Stimulated activated naive CD8-positive, alpha-beta T cell treated with anti-CD3 and anti-CD28 coated beads, Interleukin-15, Interleukin-2, amounts not matched to agents 100 ng/mL and 50 ng/mL, for 24 hours (primary cell): ENCODE results near the gene PCDHA3.
"Not testable (repeated sequence)": the region's sequence is repeated elsewhere in the genome, so short reads cannot be mapped to it uniquely, and the experiment has no call there.

ENCODE experiments used
- H3K27ac Mint-ChIP-seq: one replicate; pipeline ENCODE4 v1.8.0; 2021; ENCODE audit warnings: mild to moderate bottlenecking, mixed read lengths
- H3K27me3 Mint-ChIP-seq: one replicate; pipeline ENCODE4 v1.8.0; 2021; ENCODE audit warnings: mixed read lengths
- H3K36me3 Mint-ChIP-seq: one replicate; pipeline ENCODE4 v1.8.0; 2021; ENCODE audit warnings: low read depth, mixed read lengths
- H3K4me1 Mint-ChIP-seq: one replicate; pipeline ENCODE4 v1.8.0; 2021; ENCODE audit warnings: low read depth, mixed read lengths
- H3K4me3 Mint-ChIP-seq: one replicate; pipeline ENCODE4 v1.8.0; 2021; ENCODE audit warnings: mild to moderate bottlenecking, mixed read lengths
- H3K9me3 Mint-ChIP-seq: one replicate; pipeline ENCODE4 v1.8.0; 2021; ENCODE audit warnings: mixed read lengths

The PCDHA3 gene

GRCh38 chr5:140802381-140802780 is 1.5 kb downstream of the PCDHA3 start:
- H3K4me1 Mint-ChIP-seq, H3K4me3 Mint-ChIP-seq, H3K27ac Mint-ChIP-seq: not testable (repeated sequence)
- Mint-ChIP-seq H3K36me3 (peaks cover 20% of the 10 kb centered on the region), H3K9me3 (peaks cover 36% of the 10 kb centered on the region), H3K27me3 (peaks cover 58% of the 10 kb centered on the region)

DNA sequence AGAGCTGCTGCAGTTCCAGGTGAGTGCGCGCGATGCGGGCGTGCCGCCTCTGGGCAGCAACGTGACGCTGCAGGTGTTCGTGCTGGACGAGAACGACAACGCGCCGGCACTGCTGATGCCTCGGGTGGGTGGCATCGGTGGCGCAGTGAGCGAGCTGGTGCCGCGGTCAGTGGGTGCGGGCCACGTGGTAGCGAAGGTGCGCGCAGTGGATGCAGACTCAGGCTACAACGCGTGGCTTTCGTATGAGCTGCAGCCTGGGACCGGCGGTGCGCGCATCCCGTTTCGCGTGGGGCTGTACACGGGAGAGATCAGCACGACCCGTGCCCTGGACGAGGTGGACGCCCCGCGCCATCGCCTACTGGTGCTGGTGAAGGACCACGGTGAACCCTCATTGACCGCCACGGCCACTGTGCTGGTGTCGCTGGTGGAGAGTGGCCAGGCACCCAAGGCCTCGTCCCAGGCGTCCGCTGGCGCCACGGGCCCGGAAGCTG is 2.0 kb downstream of the PCDHA3 start:
- H3K27me3 Mint-ChIP-seq = peaks cover 62% of the 10 kb centered on the region
- H3K27ac Mint-ChIP-seq = no peak overlapping the region
- peaks cover 20% of the 10 kb centered on the region for H3K36me3 Mint-ChIP-seq
- no peaks in the 10 kb centered on the region for H3K4me1 Mint-ChIP-seq
- peaks cover 40% of the 10 kb centered on the region for H3K9me3 Mint-ChIP-seq
- no peak overlapping the region for H3K4me3 Mint-ChIP-seq

DNA sequence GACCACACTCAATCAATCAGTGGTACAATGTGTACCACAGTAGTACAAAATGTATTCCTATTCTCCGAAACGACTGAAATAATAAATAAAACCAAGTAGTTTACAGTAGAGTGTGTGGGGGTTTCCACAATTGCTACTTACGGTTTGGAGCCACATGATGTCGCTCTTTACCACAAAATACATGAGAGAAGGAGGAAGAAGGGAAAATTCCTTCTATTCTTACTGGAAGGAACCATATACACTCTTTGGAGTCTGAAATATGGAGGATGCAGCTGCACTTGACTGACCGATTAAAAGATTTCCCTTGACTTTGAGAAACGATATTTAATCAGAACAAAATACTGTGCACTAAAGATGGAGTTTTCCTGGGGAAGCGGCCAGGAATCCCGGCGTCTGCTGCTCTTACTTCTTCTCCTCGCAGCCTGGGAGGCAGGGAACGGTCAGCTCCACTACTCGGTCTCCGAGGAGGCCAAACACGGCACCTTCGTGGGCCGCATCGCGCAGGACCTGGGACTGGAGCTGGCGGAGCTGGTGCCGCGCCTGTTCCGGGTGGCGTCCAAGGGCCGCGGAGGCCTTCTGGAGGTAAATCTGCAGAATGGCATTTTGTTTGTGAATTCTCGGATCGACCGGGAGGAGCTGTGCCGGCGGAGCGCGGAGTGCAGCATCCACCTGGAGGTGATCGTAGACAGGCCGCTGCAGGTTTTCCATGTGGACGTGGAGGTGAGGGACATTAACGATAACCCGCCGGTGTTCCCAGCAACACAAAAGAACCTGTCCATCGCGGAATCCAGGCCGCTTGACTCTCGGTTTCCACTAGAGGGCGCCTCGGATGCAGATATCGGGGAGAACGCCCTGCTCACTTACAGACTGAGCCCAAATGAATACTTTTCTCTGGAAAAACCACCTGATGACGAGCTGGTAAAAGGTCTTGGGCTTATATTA is 6.2 kb downstream of the PCDHA3 start, which contains the start of gene PCDHA4:
PCDHA4 (plus strand) TSS at position 235 of the 942 bp plus-strand sequence.
- Mint-ChIP-seq H3K4me3 (no peak within 1 kb of the TSS), H3K27ac (no peak within 1 kb of the TSS), H3K36me3 (peaks cover 5% of the 10 kb centered on the region), H3K4me1 (no peaks in the 10 kb centered on the region), H3K27me3 (peaks cover 37% of the 10 kb centered on the region), H3K9me3 (peaks cover 28% of the 10 kb centered on the region)

- H3K9me3 Mint-ChIP-seq = peaks cover 32% of the 10 kb centered on the region
- not testable (repeated sequence) for H3K36me3 Mint-ChIP-seq, H3K4me3 Mint-ChIP-seq, H3K4me1 Mint-ChIP-seq, H3K27ac Mint-ChIP-seq
- H3K27me3 Mint-ChIP-seq = peaks cover 36% of the 10 kb centered on the region
Measured at GRCh38 chr5:140808241-140808888, 7.5 kb downstream of the PCDHA3 start.

DNA sequence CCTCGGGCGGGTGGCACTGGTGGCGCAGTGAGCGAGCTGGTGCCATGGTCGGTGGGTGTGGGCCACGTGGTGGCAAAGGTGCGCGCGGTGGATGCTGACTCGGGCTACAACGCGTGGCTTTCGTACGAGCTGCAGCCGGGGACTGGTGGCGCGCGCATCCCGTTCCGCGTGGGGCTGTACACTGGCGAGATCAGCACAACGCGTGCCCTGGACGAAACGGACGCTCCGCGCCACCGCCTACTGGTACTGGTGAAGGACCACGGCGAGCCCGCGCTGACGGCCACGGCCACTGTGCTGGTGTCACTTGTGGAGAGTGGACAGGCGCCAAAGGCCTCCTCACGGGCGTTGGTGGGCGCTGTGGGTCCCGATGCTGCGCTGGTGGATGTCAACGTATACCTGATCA is 8.0 kb downstream of the PCDHA3 start:
- Mint-ChIP-seq H3K4me3 (no peak overlapping the region), H3K4me1 (no peaks in the 10 kb centered on the region), H3K27me3 (peaks cover 31% of the 10 kb centered on the region), H3K27ac (no peak overlapping the region), H3K9me3 (peaks cover 30% of the 10 kb centered on the region), H3K36me3 (peaks cover 4% of the 10 kb centered on the region)

DNA sequence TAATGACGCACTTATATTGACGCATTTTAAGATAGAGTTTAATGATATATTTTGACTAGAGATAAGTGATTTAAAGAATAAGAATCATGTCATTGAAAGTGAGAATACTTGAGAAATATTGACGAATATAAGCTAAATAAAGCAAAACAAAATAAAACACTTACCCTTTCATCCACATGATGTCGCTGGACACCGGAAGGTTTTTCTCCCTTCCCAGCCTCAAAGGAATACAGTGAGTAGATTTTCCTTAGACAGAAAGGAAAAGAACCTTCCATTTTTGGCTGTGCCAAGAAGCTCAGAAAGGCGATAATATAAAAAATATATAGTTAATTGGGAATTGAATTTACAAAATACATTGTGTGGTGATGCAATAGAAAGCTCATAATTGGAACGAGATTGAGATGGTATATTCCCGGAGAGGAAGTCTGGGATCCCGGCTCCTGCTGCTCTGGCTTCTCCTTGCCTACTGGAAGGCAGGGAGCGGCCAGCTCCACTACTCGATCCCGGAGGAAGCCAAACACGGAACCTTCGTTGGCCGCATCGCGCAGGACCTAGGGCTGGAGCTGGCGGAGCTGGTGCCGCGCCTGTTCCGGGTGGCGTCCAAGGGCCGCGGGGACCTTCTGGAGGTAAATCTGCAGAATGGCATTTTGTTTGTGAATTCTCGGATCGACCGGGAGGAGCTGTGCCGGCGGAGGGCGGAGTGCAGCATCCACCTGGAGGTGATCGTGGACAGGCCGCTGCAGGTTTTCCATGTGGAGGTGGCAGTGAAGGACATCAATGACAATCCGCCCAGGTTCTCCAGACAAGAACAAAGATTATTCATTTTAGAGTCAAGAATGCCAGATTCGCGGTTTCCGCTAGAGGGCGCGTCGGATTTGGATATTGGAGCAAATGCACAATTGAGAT is 20.8 kb downstream of the PCDHA3 start, which contains the start of gene PCDHA5:
PCDHA5 (plus strand) TSS at position 239 of the 906 bp plus-strand sequence.
- Mint-ChIP-seq H3K36me3 (peaks cover 4% of the 10 kb centered on the region), H3K4me3 (no peak within 1 kb of the TSS), H3K27me3 (peaks cover 12% of the 10 kb centered on the region), H3K27ac (no peak within 1 kb of the TSS), H3K4me1 (no peaks in the 10 kb centered on the region), H3K9me3 (peaks cover 8% of the 10 kb centered on the region)

GRCh38 chr5:140822281-140822629 is 21.4 kb downstream of the PCDHA3 start:
- Mint-ChIP-seq H3K27ac (no peak overlapping the region), H3K27me3 (peaks cover 18% of the 10 kb centered on the region), H3K9me3 (peaks cover 14% of the 10 kb centered on the region), H3K36me3 (peaks cover 4% of the 10 kb centered on the region), H3K4me1 (no peaks in the 10 kb centered on the region), H3K4me3 (no peak overlapping the region)

GRCh38 chr5:140822969-140823368 is 22.1 kb downstream of the PCDHA3 start:
- not testable (repeated sequence) for H3K27ac Mint-ChIP-seq

DNA sequence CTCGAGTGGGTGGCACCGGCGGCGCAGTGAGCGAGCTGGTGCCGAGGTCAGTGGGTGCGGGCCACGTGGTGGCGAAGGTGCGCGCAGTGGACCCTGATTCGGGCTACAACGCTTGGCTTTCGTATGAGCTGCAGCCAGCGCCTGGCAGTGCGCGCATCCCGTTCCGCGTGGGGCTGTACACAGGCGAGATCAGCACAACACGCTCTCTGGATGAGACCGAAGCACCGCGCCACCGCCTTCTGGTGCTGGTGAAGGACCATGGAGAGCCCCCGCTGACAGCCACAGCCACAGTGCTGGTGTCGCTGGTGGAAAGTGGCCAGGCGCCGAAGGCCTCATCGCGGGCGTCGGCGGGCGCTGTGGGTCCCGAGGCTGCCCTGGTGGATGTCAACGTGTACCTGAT is 22.6 kb downstream of the PCDHA3 start:
- Mint-ChIP-seq H3K4me3 (no peak overlapping the region), H3K27ac (no peak overlapping the region), H3K9me3 (peaks cover 20% of the 10 kb centered on the region), H3K27me3 (peaks cover 30% of the 10 kb centered on the region), H3K36me3 (peaks cover 6% of the 10 kb centered on the region), H3K4me1 (no peaks in the 10 kb centered on the region)

More at GRCh38 chr5:140822969-140823368, 22.1 kb downstream of the PCDHA3 start:
- H3K36me3 Mint-ChIP-seq, H3K4me3 Mint-ChIP-seq, H3K4me1 Mint-ChIP-seq: not testable (repeated sequence)
- Mint-ChIP-seq H3K27me3 (peaks cover 25% of the 10 kb centered on the region), H3K9me3 (peaks cover 18% of the 10 kb centered on the region)

- H3K27ac Mint-ChIP-seq = no peak within 1 kb of the TSS
Measured at GRCh38 chr5:140827704-140828361, 27.0 kb downstream of the PCDHA3 start, which contains the start of gene PCDHA6. Gene PCDHA6 (plus strand): TSS chr5:140827960. CDS start chr5:140828092, 132 bp downstream.

GRCh38 chr5:140828362-140828737 is 27.5 kb downstream of the PCDHA3 start:
- Mint-ChIP-seq H3K4me3 (no peak overlapping the region), H3K27me3 (peaks cover 58% of the 10 kb centered on the region), H3K9me3 (peaks cover 38% of the 10 kb centered on the region), H3K4me1 (no peaks in the 10 kb centered on the region), H3K27ac (no peak overlapping the region), H3K36me3 (peaks cover 13% of the 10 kb centered on the region)

More at GRCh38 chr5:140827704-140828361, 27.0 kb downstream of the PCDHA3 start, which contains the start of gene PCDHA6:
- H3K36me3 Mint-ChIP-seq = peaks cover 9% of the 10 kb centered on the region
- no peak within 1 kb of the TSS for H3K4me3 Mint-ChIP-seq
- peaks cover 35% of the 10 kb centered on the region for H3K9me3 Mint-ChIP-seq
- H3K4me1 Mint-ChIP-seq = no peaks in the 10 kb centered on the region
- H3K27me3 Mint-ChIP-seq = peaks cover 55% of the 10 kb centered on the region

DNA sequence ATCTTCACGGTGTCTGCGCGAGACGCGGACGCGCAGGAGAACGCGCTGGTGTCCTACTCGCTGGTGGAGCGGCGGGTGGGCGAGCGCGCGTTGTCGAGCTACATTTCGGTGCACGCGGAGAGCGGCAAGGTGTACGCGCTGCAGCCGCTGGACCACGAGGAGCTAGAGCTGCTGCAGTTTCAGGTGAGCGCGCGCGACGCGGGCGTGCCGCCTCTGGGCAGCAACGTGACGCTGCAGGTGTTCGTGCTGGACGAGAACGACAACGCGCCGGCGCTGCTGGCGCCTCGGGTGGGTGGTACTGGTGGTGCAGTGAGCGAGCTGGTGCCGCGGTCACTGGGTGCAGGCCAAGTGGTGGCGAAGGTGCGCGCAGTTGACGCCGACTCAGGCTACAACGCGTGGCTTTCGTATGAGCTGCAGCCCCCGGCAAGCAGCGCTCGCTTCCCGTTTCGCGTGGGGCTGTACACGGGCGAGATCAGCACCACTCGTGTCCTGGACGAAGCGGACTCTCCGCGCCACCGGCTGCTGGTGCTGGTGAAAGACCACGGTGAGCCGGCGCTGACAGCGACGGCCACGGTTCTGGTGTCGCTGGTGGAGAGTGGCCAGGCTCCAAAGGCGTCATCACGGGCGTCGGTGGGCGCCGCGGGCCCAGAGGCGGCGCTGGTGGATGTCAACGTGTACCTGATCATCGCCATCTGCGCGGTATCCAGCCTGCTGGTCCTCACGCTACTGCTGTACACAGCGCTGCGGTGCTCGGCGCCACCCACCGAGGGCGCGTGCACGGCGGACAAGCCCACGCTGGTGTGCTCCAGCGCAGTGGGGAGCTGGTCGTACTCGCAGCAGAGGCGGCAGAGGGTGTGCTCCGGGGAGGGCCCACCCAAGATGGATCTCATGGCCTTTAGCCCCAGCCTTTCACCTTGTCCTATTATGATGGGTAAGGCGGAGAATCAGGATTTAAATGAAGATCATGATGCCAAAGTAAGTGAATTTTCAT is 28.9 kb downstream of the PCDHA3 start:
- H3K36me3 Mint-ChIP-seq = peaks cover 16% of the 10 kb centered on the region
- H3K4me3 Mint-ChIP-seq, H3K4me1 Mint-ChIP-seq, H3K27ac Mint-ChIP-seq: not testable (repeated sequence)
- H3K27me3 Mint-ChIP-seq = peaks cover 66% of the 10 kb centered on the region
- peaks cover 42% of the 10 kb centered on the region for H3K9me3 Mint-ChIP-seq

- H3K27ac Mint-ChIP-seq = no peak within 1 kb of the TSS
Measured at GRCh38 chr5:140833993-140834392, 33.1 kb downstream of the PCDHA3 start, which contains the start of gene PCDHA7. Gene PCDHA7 (plus strand): TSS chr5:140834269. CDS start chr5:140834384, 115 bp downstream.

More at GRCh38 chr5:140833993-140834392, 33.1 kb downstream of the PCDHA3 start, which contains the start of gene PCDHA7:
- H3K4me3 Mint-ChIP-seq = no peak within 1 kb of the TSS
- H3K27me3 Mint-ChIP-seq = peaks cover 39% of the 10 kb centered on the region
- H3K4me1 Mint-ChIP-seq = no peaks in the 10 kb centered on the region
- H3K9me3 Mint-ChIP-seq = peaks cover 21% of the 10 kb centered on the region
- H3K36me3 Mint-ChIP-seq = peaks cover 11% of the 10 kb centered on the region
